Fibroblast of lung (primary cell): ENCODE measurements around the gene SLC22A1. TPM values are rescaled to one million over a fixed set of nuclear protein-coding genes. Genes with fewer than 3 reads are reported as not detected.

Source experiments
- DNase-seq, 2 donors: peaks; one replicate each; pipeline versions ENCODE4 v3.0.0 to v3.0.0-alpha.2; 2010; ENCODE audit warnings: low read depth in 2 of 2
- H2AFZ ChIP-seq: 2 replicates; pipeline ENCODE4 v1.5.1; 2012; ENCODE audit warnings: low read length, control low read depth, inconsistent platforms
- H3K27ac ChIP-seq: 2 replicates; pipeline ENCODE4 v1.5.1; 2011; ENCODE audit warnings: low read length, control low read depth; ENCODE audit not compliant: insufficient read depth
- H3K27me3 ChIP-seq: 2 replicates; pipeline ENCODE4 v1.5.1; 2011; ENCODE audit warnings: mild to moderate bottlenecking, low read length; ENCODE audit not compliant: control insufficient read depth, insufficient read depth
- H3K36me3 ChIP-seq: 2 replicates; pipeline ENCODE4 v1.5.1; 2011; ENCODE audit warnings: low read length; ENCODE audit not compliant: control insufficient read depth, insufficient read depth
- H3K4me1 ChIP-seq: 2 replicates; pipeline ENCODE4 v1.5.1; 2011; ENCODE audit warnings: low read length; ENCODE audit not compliant: control insufficient read depth, insufficient read depth; ENCODE audit errors: extremely low read depth
- H3K4me2 ChIP-seq: 2 replicates; pipeline ENCODE4 v1.5.1; 2011; ENCODE audit warnings: low read length, control low read depth; ENCODE audit not compliant: insufficient read depth; ENCODE audit errors: extremely low read depth
- H3K4me3 ChIP-seq, 4 experiments: fragments of 200-600 bp in 1 of 4; sonication (generic) in 1 of 4; replicated peaks in 1 of 4; 2 replicates each; pipeline ENCODE4 v1.5.1; 2011 to 2016; ENCODE audit warnings: low read length in 4 of 4, low read depth in 3 of 4, mild to moderate bottlenecking in 3 of 4, control low read depth in 2 of 4, inconsistent platforms in 1 of 4, mixed read lengths in 1 of 4; ENCODE audit not compliant: insufficient read depth in 1 of 4; ENCODE audit errors: control extremely low read depth in 1 of 4
- H3K79me2 ChIP-seq: 2 replicates; pipeline ENCODE4 v1.5.1; 2012; ENCODE audit warnings: mild to moderate bottlenecking, low read length, inconsistent platforms; ENCODE audit not compliant: control insufficient read depth, insufficient read depth
- H3K9ac ChIP-seq: 2 replicates; pipeline ENCODE4 v1.5.1; 2011; ENCODE audit warnings: mild to moderate bottlenecking, low read length, control low read depth; ENCODE audit not compliant: insufficient read depth
- H3K9me3 ChIP-seq: 2 replicates; pipeline ENCODE4 v1.5.1; 2012; ENCODE audit warnings: low read depth, low read length; ENCODE audit not compliant: control insufficient read depth, insufficient read depth
- H4K20me1 ChIP-seq: 2 replicates; pipeline ENCODE4 v1.5.1; 2011; ENCODE audit warnings: low read length; ENCODE audit not compliant: control insufficient read depth, insufficient read depth; ENCODE audit errors: extremely low read depth
- CTCF ChIP-seq, 2 donors: IDR thresholded peaks in 1 of 2; conservative IDR thresholded peaks in 1 of 2; 1 replicate in 1 of 2; 2 replicates in 1 of 2; pipeline ENCODE4 v1.5.1; 2011 to 2012; ENCODE audit warnings: low read length in 2 of 2, control low read depth in 1 of 2, inconsistent platforms in 1 of 2, low read depth in 1 of 2, mild to moderate bottlenecking in 1 of 2
- EZH2 ChIP-seq: IDR thresholded peaks from 2 replicates; pipeline ENCODE4 v1.5.1; 2012; ENCODE audit warnings: low read length, control low read depth, mild to moderate bottlenecking; ENCODE audit errors: missing control alignments
- polyA plus RNA-seq, 2 donors: library from polyadenylated mRNA; depleted of rRNA in 1 of 2; stranded (reverse) in 1 of 2; unstranded in 1 of 2; fragments of >200 nt; gene quantifications; 2 replicates each; pipeline ENCODE4 v1.2.1, GENCODE V29; 2011 to 2012; ENCODE audit warnings: missing spikeins in 1 of 2
- total RNA-seq: library from RNA; depleted of rRNA; stranded (reverse); fragments of >200 nt; gene quantifications from 2 replicates; pipeline ENCODE4 v1.2.1, GENCODE V29; 2014

The SLC22A1 gene
- total and polyA plus RNA-seq, 2 donors (not counting 1 experiment from before 2014, with no cell fraction given), result 0.06 to 0.50 TPM

- H2AFZ ChIP-seq, result no peak overlapping the region
- no peak overlapping the region for H3K4me3 ChIP-seq
- no peak overlapping the region for H3K4me2 ChIP-seq
- H3K4me1 ChIP-seq, result no peaks in the 10 kb centered on the region
- H3K9me3 ChIP-seq, result no peaks in the 10 kb centered on the region
- H3K36me3 ChIP-seq, result no peaks in the 10 kb centered on the region
- no peaks in the 10 kb centered on the region for H4K20me1 ChIP-seq
- no peaks in the 10 kb centered on the region for H3K79me2 ChIP-seq
- H3K9ac ChIP-seq, result no peak overlapping the region
- H3K27ac ChIP-seq, result no peak overlapping the region
- no peak for DNase-seq
- H3K27me3 ChIP-seq, result no peaks in the 10 kb centered on the region
- TF ChIP-seq CTCF (conservative IDR thresholded peaks at IDR 0.05 in 1 of 2, IDR thresholded peaks at IDR 0.05 in 1 of 2; ENCODE audit: low read depth in 1 of 2, low read length in 2 of 2) (no peak), EZH2 (no peak)
Measured at GRCh38 chr6:160147146-160147536, 25.5 kb downstream of the SLC22A1 start.

- no peak overlapping the region for H3K9ac ChIP-seq
- H3K27me3 ChIP-seq, result no peaks in the 10 kb centered on the region
- DNase-seq, result no peak
- TF ChIP-seq CTCF (conservative IDR thresholded peaks at IDR 0.05 in 1 of 2, IDR thresholded peaks at IDR 0.05 in 1 of 2; ENCODE audit: low read depth in 1 of 2, low read length in 2 of 2) (no peak), EZH2 (no peak)
- no peaks in the 10 kb centered on the region for H3K79me2 ChIP-seq
- no peaks in the 10 kb centered on the region for H3K36me3 ChIP-seq
- H3K4me3 ChIP-seq, result no peak overlapping the region
- no peak overlapping the region for H2AFZ ChIP-seq
- H4K20me1 ChIP-seq, result no peaks in the 10 kb centered on the region
- H3K4me1 ChIP-seq, result no peaks in the 10 kb centered on the region
- no peak overlapping the region for H3K4me2 ChIP-seq
- no peaks in the 10 kb centered on the region for H3K9me3 ChIP-seq
- H3K27ac ChIP-seq, result no peak overlapping the region
Measured at GRCh38 chr6:160154471-160154870, 32.9 kb downstream of the SLC22A1 start.

- Histone ChIP-seq H3K4me2 (no peak overlapping the region), H3K4me1 (no peaks in the 10 kb centered on the region), H3K9ac (no peak overlapping the region), H4K20me1 (no peaks in the 10 kb centered on the region), H2AFZ (no peak overlapping the region), H3K27ac (no peak overlapping the region), H3K9me3 (no peaks in the 10 kb centered on the region), H3K36me3 (no peaks in the 10 kb centered on the region), H3K4me3 (no peak overlapping the region), H3K27me3 (no peaks in the 10 kb centered on the region), H3K79me2 (no peaks in the 10 kb centered on the region)
- DNase-seq, result peak; percentile 23 to 41
- TF ChIP-seq EZH2 (no peak), CTCF (conservative IDR thresholded peaks at IDR 0.05 in 1 of 2, IDR thresholded peaks at IDR 0.05 in 1 of 2; ENCODE audit: low read depth in 1 of 2, low read length in 2 of 2) (no peak)
Measured at GRCh38 chr6:160156842-160157241, 35.2 kb downstream of the SLC22A1 start.
